Measurements from ENCODE around the gene MATN1.

DNA sequence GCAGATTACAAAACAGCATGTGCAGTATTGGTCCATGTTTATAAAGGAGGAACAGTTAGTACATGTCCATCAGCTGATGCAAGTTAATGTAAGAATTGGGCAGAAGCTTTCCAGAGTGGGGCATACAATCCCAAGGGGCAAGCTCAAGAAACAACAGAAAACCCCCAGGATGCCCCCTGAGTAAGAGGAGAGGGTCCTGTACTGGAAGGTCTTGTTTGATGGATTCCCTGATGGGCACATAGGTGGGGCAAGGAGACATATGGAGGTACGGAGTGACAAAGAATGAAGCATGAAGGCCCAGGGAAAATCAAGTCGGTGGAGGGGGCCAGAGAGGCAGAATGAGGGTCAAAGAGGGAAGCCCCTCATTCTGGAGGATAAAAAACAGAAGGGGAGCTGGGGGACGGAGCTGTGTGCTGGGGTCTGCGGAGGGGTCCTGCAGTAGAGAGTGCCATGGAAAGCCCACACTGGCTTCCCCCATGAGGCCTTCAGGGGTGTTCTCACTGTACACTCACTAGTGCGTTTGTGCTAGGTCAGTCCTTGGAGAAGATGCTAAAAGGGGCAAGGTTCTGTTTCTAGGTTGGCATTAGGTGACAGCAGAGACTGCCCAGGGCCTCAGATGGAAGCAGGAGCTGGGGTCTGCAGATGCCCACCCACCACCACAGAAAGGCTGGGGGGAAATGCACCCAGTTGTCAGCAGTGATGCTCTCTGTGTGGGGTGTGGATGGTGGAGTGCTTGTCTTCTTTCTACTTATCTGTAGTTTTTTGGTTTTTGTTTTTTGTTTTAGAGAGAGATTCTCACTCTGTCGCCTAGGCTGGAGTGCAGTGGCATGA is 12.5 kb upstream of the MATN1 start:
- TF ChIP-seq, protein P1, sequence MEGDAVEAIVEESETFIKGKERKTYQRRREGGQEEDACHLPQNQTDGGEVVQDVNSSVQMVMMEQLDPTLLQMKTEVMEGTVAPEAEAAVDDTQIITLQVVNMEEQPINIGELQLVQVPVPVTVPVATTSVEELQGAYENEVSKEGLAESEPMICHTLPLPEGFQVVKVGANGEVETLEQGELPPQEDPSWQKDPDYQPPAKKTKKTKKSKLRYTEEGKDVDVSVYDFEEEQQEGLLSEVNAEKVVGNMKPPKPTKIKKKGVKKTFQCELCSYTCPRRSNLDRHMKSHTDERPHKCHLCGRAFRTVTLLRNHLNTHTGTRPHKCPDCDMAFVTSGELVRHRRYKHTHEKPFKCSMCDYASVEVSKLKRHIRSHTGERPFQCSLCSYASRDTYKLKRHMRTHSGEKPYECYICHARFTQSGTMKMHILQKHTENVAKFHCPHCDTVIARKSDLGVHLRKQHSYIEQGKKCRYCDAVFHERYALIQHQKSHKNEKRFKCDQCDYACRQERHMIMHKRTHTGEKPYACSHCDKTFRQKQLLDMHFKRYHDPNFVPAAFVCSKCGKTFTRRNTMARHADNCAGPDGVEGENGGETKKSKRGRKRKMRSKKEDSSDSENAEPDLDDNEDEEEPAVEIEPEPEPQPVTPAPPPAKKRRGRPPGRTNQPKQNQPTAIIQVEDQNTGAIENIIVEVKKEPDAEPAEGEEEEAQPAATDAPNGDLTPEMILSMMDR (IDR thresholded peaks at IDR 0.05; ENCODE audit: low read length), result no peak
- TF ChIP-seq EZH2 (IDR thresholded peaks at IDR 0.05; ENCODE audit: borderline replicate concordance, low read length), result no peak
